ENCODE results near the gene SPATS2. TPM values are rescaled to one million over a fixed set of nuclear protein-coding genes. Genes with fewer than 3 reads are reported as not detected.

SPATS2 gene
- total and polyA plus RNA-seq, 10 of the 15 experiments (the other 5 are each of a cell fraction or from before 2014, with no cell fraction given): 9.0 to 54.2 (median 27.5) TPM

- in situ Hi-C loops (cut with MboI): no loop called here
- no peak for FAIRE-seq
These were observed 181.2 kb downstream of the SPATS2 start for GRCh38 chr12:49548481-49548821.

More at GRCh38 chr12:49548481-49548821, 181.2 kb downstream of the SPATS2 start:
- WGBS (ENCODE audit: insufficient coverage, insufficient replicate concordance, low lambda C conversion rate, missing lambda C conversion rate): 70% methylated on average over 6 of the region's 8 CpGs
- peak overlapping the region; percentile 30; the same call in 1 of the 2 replicates for H3K4me2 ChIP-seq (ENCODE audit: control insufficient read depth, insufficient read depth)
- RAD21 ChIA-PET (ENCODE audit: unreplicated experiment): interaction anchor here (1.9 kb wide), 1 partner anchor 190 kb away, joined by 6 read pairs; no protein-coding TSS in a partner anchor
- POLR2A ChIA-PET: no interaction called here
- H3K9ac ChIP-seq (ENCODE audit: control insufficient read depth, insufficient read depth, low read length): no peak overlapping the region
- CTCF ChIA-PET: no interaction called here
- ATAC-seq: no peak; the same call in 2 of the 3 replicates
- no peak overlapping the region for H3K4me3 ChIP-seq
- no peaks in the 10 kb centered on the region for H3K36me3 ChIP-seq (ENCODE audit: control insufficient read depth in 2 of 2, insufficient read depth in 2 of 2, low read length in 1 of 2)
- no peaks in the 10 kb centered on the region for H3K4me1 ChIP-seq (ENCODE audit: control insufficient read depth, insufficient read depth, low read length)
- no peak overlapping the region for H3K27ac ChIP-seq (ENCODE audit: control insufficient read depth, insufficient read depth)
- peaks cover 0 to 12% of the 10 kb centered on the region in 2 experiments; a peak in 3 of 4 replicates for H3K27me3 ChIP-seq (replicated peaks in 1 of 2; ENCODE audit: control insufficient read depth in 2 of 2, insufficient read depth in 2 of 2, low read length in 1 of 2)
- H3K9me3 ChIP-seq (replicated peaks; ENCODE audit: control insufficient read depth, insufficient read depth, low read length): no peaks in the 10 kb centered on the region
- SMC1A ChIA-PET (ENCODE audit: uncharacterized antibody, unreplicated experiment): no interaction called here
- DNase-seq (ENCODE audit: low read depth, low spot score): no peak
- TF ChIP-seq CHD2 (IDR thresholded peaks at IDR 0.05; ENCODE audit: borderline replicate concordance, low read depth, low read length) (no peak), ATF3 (IDR thresholded peaks at IDR 0.05; ENCODE audit: borderline replicate concordance, extremely low read depth, low read depth, low read length) (no peak), RB1 (IDR thresholded peaks at IDR 0.05; ENCODE audit: borderline replicate concordance) (no peak), BHLHE40 (IDR thresholded peaks at IDR 0.05; ENCODE audit: borderline replicate concordance in 1 of 2, low read depth in 2 of 2, low read length in 1 of 2) (no peak), E4F1 (IDR thresholded peaks at IDR 0.05; ENCODE audit: borderline replicate concordance, partially characterized antibody) (no peak), REST (IDR thresholded peaks at IDR 0.05; ENCODE audit: low read depth, low read length) (no peak), ZZZ3 (IDR thresholded peaks at IDR 0.05; ENCODE audit: control insufficient read depth, insufficient read length, low read depth) (no peak)
- no peaks in the 10 kb centered on the region for H3K79me2 ChIP-seq (ENCODE audit: control insufficient read depth, insufficient read depth, low read length)
- intact Hi-C loops (cut with micrococcal nuclease; ENCODE audit: unreplicated experiment): no loop called here
- no TSS peak for BruUV-seq (replicated peaks)
- no peak overlapping the region for H2AFZ ChIP-seq (ENCODE audit: control insufficient read depth, low read depth, low read length)
- H4K20me1 ChIP-seq (ENCODE audit: control insufficient read depth, insufficient read depth): no peaks in the 10 kb centered on the region
